ENCODE measurements around the gene OR13C3. TPM values are rescaled to one million over a fixed set of nuclear protein-coding genes. Genes with fewer than 3 reads are reported as not detected.

The OR13C3 gene
- total and polyA plus RNA-seq, 2 of the 4 experiments (the other 2 are of a cell fraction): not detected

- ATAC-seq (ENCODE audit: low read depth) (no peak), DNase-seq (no peak)
- Histone ChIP-seq H3K23ac (ENCODE audit: low read depth, low read length) (no peak overlapping the region), H4K5ac (ENCODE audit: low read depth, low read length) (no peak overlapping the region), H2AK9ac (replicated peaks; ENCODE audit: low read depth, low read length, poor library complexity) (no peak overlapping the region), H3K18ac (ENCODE audit: low read depth, low read length) (no peak overlapping the region), H2BK5ac (ENCODE audit: low read depth, low read length, poor library complexity, severe bottlenecking) (no peak overlapping the region), H2AFZ (replicated peaks; ENCODE audit: low read length, poor library complexity) (no peak overlapping the region), H3K9me1 (ENCODE audit: insufficient read depth, low read length) (no peaks in the 10 kb centered on the region), H3K4ac (ENCODE audit: low read depth, low read length) (no peak overlapping the region), H2BK20ac (ENCODE audit: low read depth, low read length) (no peak overlapping the region), H2BK120ac (ENCODE audit: low read depth, low read length) (no peak overlapping the region), H3K27ac (ENCODE audit: insufficient read depth, low read length) (no peak overlapping the region), H3K27me3 (ENCODE audit: control insufficient read depth, insufficient read depth, low read length) (no peaks in the 10 kb centered on the region), H4K20me1 (ENCODE audit: insufficient read depth, low read length) (no peaks in the 10 kb centered on the region), H3K9me3 (ENCODE audit: control insufficient read depth, insufficient read depth, low read length) (no peaks in the 10 kb centered on the region), H4K8ac (ENCODE audit: low read depth in 2 of 2, low read length in 2 of 2) (no peak overlapping the region), H3K14ac (replicated peaks; ENCODE audit: low read depth, low read length) (no peak overlapping the region), H4K91ac (ENCODE audit: insufficient read depth, low read depth, low read length) (no peak overlapping the region), H3K56ac (ENCODE audit: extremely low read depth, insufficient read depth, low read length) (no peak overlapping the region), H2AK5ac (ENCODE audit: low read depth, low read length) (no peak overlapping the region), H3K4me1 (ENCODE audit: control insufficient read depth, insufficient read depth, low read length) (no peaks in the 10 kb centered on the region), H3K4me3 (ENCODE audit: insufficient read depth, low read depth, low read length) (no peak overlapping the region), H3K79me1 (ENCODE audit: low read depth in 1 of 2, low read length in 2 of 2) (no peaks in the 10 kb centered on the region), H2BK15ac (ENCODE audit: low read depth, low read length) (no peak overlapping the region), H3K4me2 (ENCODE audit: low read depth, low read length) (no peak overlapping the region), H3K36me3 (ENCODE audit: control insufficient read depth, insufficient read depth, low read length) (no peaks in the 10 kb centered on the region), H3K9ac (ENCODE audit: low read depth, low read length) (no peak overlapping the region)
- intact Hi-C loops (cut with micrococcal nuclease): no loop called here
- WGBS, 2 experiments (ENCODE audit: extremely low coverage in 2 of 2, insufficient read length in 1 of 2): no CpG with 5 or more reads among the region's 1 CpG
- ChIA-PET POLR2A (ENCODE audit: unreplicated experiment) (no interaction called here), CTCF (no interaction called here)
- TF ChIP-seq RFX5 (IDR thresholded peaks at IDR 0.05; ENCODE audit: low read depth, low read length) (no peak), BHLHE40 (IDR thresholded peaks at IDR 0.05; ENCODE audit: low read depth, low read length) (no peak), MAZ (IDR thresholded peaks at IDR 0.05; ENCODE audit: borderline replicate concordance, low read depth, low read length) (no peak), RAD21 (IDR thresholded peaks at IDR 0.05; ENCODE audit: low read length) (no peak), SMC3 (IDR thresholded peaks at IDR 0.05; ENCODE audit: low read depth, low read length) (no peak), RCOR1 (IDR thresholded peaks at IDR 0.05; ENCODE audit: insufficient replicate concordance, low read length) (no peak), CEBPB (IDR thresholded peaks at IDR 0.05; ENCODE audit: low read depth, low read length) (no peak), CHD1 (IDR thresholded peaks at IDR 0.05; ENCODE audit: low read depth, low read length) (no peak), MXI1 (IDR thresholded peaks at IDR 0.05; ENCODE audit: borderline replicate concordance, low read depth, low read length) (no peak)
- dilution Hi-C loops (cut with HindIII; ENCODE audit: low sequenced_read_pairs, unreplicated experiment): no loop called here
- in situ Hi-C loops (cut with MboI; ENCODE audit: low sequenced_read_pairs): no loop called here
- no TSS peak for BruUV-seq (replicated peaks)
Measured at GRCh38 chr9:104580562-104580961, 43.9 kb upstream of the OR13C3 start.
